ENCODE results near the gene PCDH17. TPM values are rescaled to one million over a fixed set of nuclear protein-coding genes. Genes with fewer than 3 reads are reported as not detected.

Gene PCDH17
- total and polyA plus RNA-seq, 8 donors = 2.1 to 10.2 (median 7.4) TPM

DNA sequence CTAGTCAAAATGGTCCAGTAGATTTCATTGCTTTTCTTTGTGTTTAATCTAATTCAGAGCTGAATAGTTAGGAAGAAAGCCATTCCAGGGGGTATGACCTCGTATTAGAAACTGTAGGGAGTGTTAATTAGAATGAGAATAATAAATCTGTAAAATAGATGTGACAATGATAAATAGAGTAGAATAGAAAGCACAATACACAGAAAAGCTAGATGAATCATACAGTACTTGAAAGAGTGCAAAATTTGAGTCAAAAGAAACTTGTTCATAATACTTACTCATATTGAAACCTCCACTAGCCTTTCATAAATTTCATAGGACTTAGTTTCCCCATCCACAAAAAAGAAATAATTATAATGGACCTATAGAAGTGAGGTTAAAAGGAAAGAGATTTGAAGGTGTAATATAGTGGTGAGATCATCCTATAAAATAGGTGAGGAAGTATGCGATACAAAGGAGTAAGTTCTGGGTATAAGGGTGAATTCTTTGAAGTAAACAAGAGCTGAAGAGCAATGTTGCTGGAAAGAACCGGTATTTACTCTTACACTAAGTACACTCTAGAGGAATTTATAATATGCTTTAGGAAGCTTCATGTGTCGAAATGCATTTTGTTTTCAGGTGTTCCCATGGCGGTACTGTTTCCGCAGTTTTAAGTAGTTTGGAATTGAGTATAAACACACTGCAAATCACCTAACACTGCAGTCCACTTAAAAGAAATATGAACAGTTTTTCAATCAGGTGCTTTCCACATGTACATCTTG, 21.9 kb downstream of the PCDH17 start:
- no peak overlapping the region for H3K4me3 ChIP-seq
- H3K9me3 ChIP-seq = no peaks in the 10 kb centered on the region
- intact Hi-C loops (cut with DNase I) = no loop called here
- H3K27ac ChIP-seq = no peak overlapping the region
- H3K4me1 ChIP-seq = peaks cover 0 to 5% (median 0%) of the 10 kb centered on the region in 3 donors
- H3K27me3 ChIP-seq = no peaks in the 10 kb centered on the region
- DNase-seq (no peak), FAIRE-seq (no peak), ATAC-seq (no peak)
- H3K36me3 ChIP-seq = no peaks in the 10 kb centered on the region
- 51 to 58% methylated on average over 6 of the region's 6 CpGs for WGBS, 2 donors
- TF ChIP-seq, protein P1, sequence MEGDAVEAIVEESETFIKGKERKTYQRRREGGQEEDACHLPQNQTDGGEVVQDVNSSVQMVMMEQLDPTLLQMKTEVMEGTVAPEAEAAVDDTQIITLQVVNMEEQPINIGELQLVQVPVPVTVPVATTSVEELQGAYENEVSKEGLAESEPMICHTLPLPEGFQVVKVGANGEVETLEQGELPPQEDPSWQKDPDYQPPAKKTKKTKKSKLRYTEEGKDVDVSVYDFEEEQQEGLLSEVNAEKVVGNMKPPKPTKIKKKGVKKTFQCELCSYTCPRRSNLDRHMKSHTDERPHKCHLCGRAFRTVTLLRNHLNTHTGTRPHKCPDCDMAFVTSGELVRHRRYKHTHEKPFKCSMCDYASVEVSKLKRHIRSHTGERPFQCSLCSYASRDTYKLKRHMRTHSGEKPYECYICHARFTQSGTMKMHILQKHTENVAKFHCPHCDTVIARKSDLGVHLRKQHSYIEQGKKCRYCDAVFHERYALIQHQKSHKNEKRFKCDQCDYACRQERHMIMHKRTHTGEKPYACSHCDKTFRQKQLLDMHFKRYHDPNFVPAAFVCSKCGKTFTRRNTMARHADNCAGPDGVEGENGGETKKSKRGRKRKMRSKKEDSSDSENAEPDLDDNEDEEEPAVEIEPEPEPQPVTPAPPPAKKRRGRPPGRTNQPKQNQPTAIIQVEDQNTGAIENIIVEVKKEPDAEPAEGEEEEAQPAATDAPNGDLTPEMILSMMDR (IDR thresholded peaks at IDR 0.05) = no peak

- FAIRE-seq = no peak
- no peaks in the 10 kb centered on the region for H3K4me1 ChIP-seq
- no peak overlapping the region for H3K4me3 ChIP-seq
- no peaks in the 10 kb centered on the region for H3K9me3 ChIP-seq
- ATAC-seq = no peak
- no peaks in the 10 kb centered on the region for H3K27me3 ChIP-seq
- TF ChIP-seq, protein P1 (IDR thresholded peaks at IDR 0.05) = no peak
- H3K27ac ChIP-seq = no peak overlapping the region
- no peaks in the 10 kb centered on the region for H3K36me3 ChIP-seq
- 51 to 57% methylated on average over 4 of the region's 4 CpGs for WGBS, 2 donors
- intact Hi-C loops (cut with DNase I) = no loop called here
- no peak for DNase-seq
Measured at GRCh38 chr13:57665481-57665880, 33.9 kb downstream of the PCDH17 start.

- H3K27ac ChIP-seq = no peak overlapping the region
- H3K36me3 ChIP-seq = no peaks in the 10 kb centered on the region
- ATAC-seq (no peak), FAIRE-seq (no peak), DNase-seq (no peak)
- WGBS, 2 donors = 56 to 70% methylated on average over 6 of the region's 6 CpGs
- H3K4me1 ChIP-seq = no peaks in the 10 kb centered on the region
- no peaks in the 10 kb centered on the region for H3K27me3 ChIP-seq
- TF ChIP-seq, protein P1 (IDR thresholded peaks at IDR 0.05) = no peak
- intact Hi-C loops (cut with DNase I) = no loop called here
- H3K4me3 ChIP-seq = no peak overlapping the region
- H3K9me3 ChIP-seq = no peaks in the 10 kb centered on the region
Measured at GRCh38 chr13:57666131-57666953, 34.8 kb downstream of the PCDH17 start.

- Histone ChIP-seq H3K27me3 (no peaks in the 10 kb centered on the region), H3K27ac (no peak overlapping the region), H3K9me3 (no peaks in the 10 kb centered on the region), H3K4me1 (no peaks in the 10 kb centered on the region), H3K36me3 (no peaks in the 10 kb centered on the region), H3K4me3 (no peak overlapping the region)
- intact Hi-C loops (cut with DNase I) = no loop called here
- no peak for ATAC-seq
- TF ChIP-seq, protein P1 (IDR thresholded peaks at IDR 0.05) = no peak
- DNase-seq = no peak
- 61 to 73% methylated on average over 2 of the region's 2 CpGs for WGBS, 2 donors
- FAIRE-seq = no peak
Measured at GRCh38 chr13:57672168-57672567, 40.6 kb downstream of the PCDH17 start.

Measured in pancreas (tissue), 10 donors.